ENCODE data around the gene SORCS2. TPM values are rescaled to one million over a fixed set of nuclear protein-coding genes. Genes with fewer than 3 reads are reported as not detected.

SORCS2 gene
- total and polyA plus RNA-seq, 2 of the 4 experiments (the other 2 are of a cell fraction): 0.36 to 0.62 TPM

GRCh38 chr4:7323872-7324650 is 131.7 kb downstream of the SORCS2 start:
- H3K4me2 ChIP-seq (ENCODE audit: low read depth, low read length): no peak overlapping the region
- no peak overlapping the region for H2AK5ac ChIP-seq (ENCODE audit: low read depth, low read length)
- peaks cover 17% of the 10 kb centered on the region; the same call in 1 of the 2 replicates for H3K27me3 ChIP-seq (ENCODE audit: control insufficient read depth, insufficient read depth, low read length)
- H2BK15ac ChIP-seq (ENCODE audit: low read depth, low read length): no peak overlapping the region
- 81% methylated on average over 5 of the region's 16 CpGs; no CpG with 5 or more reads in 1 of the 2 experiments for WGBS, 2 experiments (ENCODE audit: extremely low coverage in 2 of 2, insufficient read length in 1 of 2)
- no peak overlapping the region for H3K4ac ChIP-seq (ENCODE audit: low read depth, low read length)
- no peaks in the 10 kb centered on the region for H3K9me1 ChIP-seq (ENCODE audit: insufficient read depth, low read length)
- no peak overlapping the region for H2BK5ac ChIP-seq (ENCODE audit: low read depth, low read length, poor library complexity, severe bottlenecking)
- no peaks in the 10 kb centered on the region for H4K20me1 ChIP-seq (ENCODE audit: insufficient read depth, low read length)
- no peak overlapping the region for H3K18ac ChIP-seq (ENCODE audit: low read depth, low read length)
- no peak overlapping the region for H2AK9ac ChIP-seq (replicated peaks; ENCODE audit: low read depth, low read length, poor library complexity)
- dilution Hi-C loops (cut with HindIII; ENCODE audit: low sequenced_read_pairs, unreplicated experiment): no loop called here
- ATAC-seq (ENCODE audit: low read depth) (no peak), DNase-seq (no peak)
- no peak overlapping the region for H4K91ac ChIP-seq (ENCODE audit: insufficient read depth, low read depth, low read length)
- no peak overlapping the region for H2BK20ac ChIP-seq (ENCODE audit: low read depth, low read length)
- H3K4me3 ChIP-seq (ENCODE audit: insufficient read depth, low read depth, low read length): no peak overlapping the region
- H3K9me3 ChIP-seq (ENCODE audit: control insufficient read depth, insufficient read depth, low read length): peaks cover 7% of the 10 kb centered on the region; the same call in 1 of the 2 replicates
- H3K4me1 ChIP-seq (ENCODE audit: control insufficient read depth, insufficient read depth, low read length): peaks cover 3% of the 10 kb centered on the region
- BruUV-seq (replicated peaks): no TSS peak
- H2BK120ac ChIP-seq (ENCODE audit: low read depth, low read length): no peak overlapping the region
- H3K14ac ChIP-seq (replicated peaks; ENCODE audit: low read depth, low read length): no peak overlapping the region
- TF ChIP-seq USF2 (IDR thresholded peaks at IDR 0.05; ENCODE audit: low read depth, low read length): no peak
- TF ChIP-seq CTCF (conservative IDR thresholded peaks at IDR 0.05; ENCODE audit: low read depth, low read length): 0 out of 2 replicates have a peak, but pooled peaks have one; percentile 2
- POLR2A ChIA-PET (ENCODE audit: unreplicated experiment): interaction anchor here (0.6 kb wide), 1 partner anchor 48 kb away, joined by 3 read pairs; no protein-coding TSS in a partner anchor
- no peaks in the 10 kb centered on the region for H3K36me3 ChIP-seq (ENCODE audit: control insufficient read depth, insufficient read depth, low read length)
- H4K8ac ChIP-seq (ENCODE audit: low read depth in 2 of 2, low read length in 2 of 2): no peak overlapping the region
- no peak overlapping the region for H3K56ac ChIP-seq (ENCODE audit: extremely low read depth, insufficient read depth, low read length)
- intact Hi-C loops (cut with micrococcal nuclease): no loop called here
- CTCF ChIA-PET: no interaction called here
- no peak overlapping the region for H3K9ac ChIP-seq (ENCODE audit: low read depth, low read length)
- H4K5ac ChIP-seq (ENCODE audit: low read depth, low read length): no peak overlapping the region
- H3K79me1 ChIP-seq (ENCODE audit: low read depth in 1 of 2, low read length in 2 of 2): no peaks in the 10 kb centered on the region
- H3K23ac ChIP-seq (ENCODE audit: low read depth, low read length): no peak overlapping the region
- no peak overlapping the region for H3K27ac ChIP-seq (ENCODE audit: insufficient read depth, low read length)
- in situ Hi-C loops (cut with MboI; ENCODE audit: low sequenced_read_pairs): no loop called here
- no peak overlapping the region for H2AFZ ChIP-seq (replicated peaks; ENCODE audit: low read length, poor library complexity)
